Measurements from ENCODE around the gene FNBP1.
"Not testable (repeated sequence)": the region's sequence is repeated elsewhere in the genome, so short reads cannot be mapped to it uniquely, and the experiment has no call there.

The FNBP1 gene

GRCh38 chr9:130026583-130027340 is 16.2 kb downstream of the FNBP1 start:
- TF ChIP-seq ZNF274 (IDR thresholded peaks at IDR 0.05; ENCODE audit: low read depth, low read length): no peak
- no peak for TF ChIP-seq SUZ12 (IDR thresholded peaks at IDR 0.05; ENCODE audit: extremely low read depth, insufficient read depth, insufficient read length)
- TF ChIP-seq YY1 (IDR thresholded peaks at IDR 0.05; ENCODE audit: insufficient read depth, insufficient read length): no peak
- Histone ChIP-seq H3K9me3 (ENCODE audit: insufficient read depth, low read length) (no peaks in the 10 kb centered on the region), H3K4me3 (ENCODE audit: insufficient read length, low read depth) (no peak overlapping the region), H3K4me1 (ENCODE audit: insufficient read depth, insufficient read length) (peaks cover 3% of the 10 kb centered on the region), H3K9ac (ENCODE audit: insufficient read length, low read depth) (no peak overlapping the region), H3K36me3 (ENCODE audit: insufficient read depth, insufficient read length, low read length) (no peaks in the 10 kb centered on the region), H3K27me3 (ENCODE audit: insufficient read depth, insufficient read length) (no peaks in the 10 kb centered on the region)
- no peak for DNase-seq (ENCODE audit: low read depth, low spot score)

DNA sequence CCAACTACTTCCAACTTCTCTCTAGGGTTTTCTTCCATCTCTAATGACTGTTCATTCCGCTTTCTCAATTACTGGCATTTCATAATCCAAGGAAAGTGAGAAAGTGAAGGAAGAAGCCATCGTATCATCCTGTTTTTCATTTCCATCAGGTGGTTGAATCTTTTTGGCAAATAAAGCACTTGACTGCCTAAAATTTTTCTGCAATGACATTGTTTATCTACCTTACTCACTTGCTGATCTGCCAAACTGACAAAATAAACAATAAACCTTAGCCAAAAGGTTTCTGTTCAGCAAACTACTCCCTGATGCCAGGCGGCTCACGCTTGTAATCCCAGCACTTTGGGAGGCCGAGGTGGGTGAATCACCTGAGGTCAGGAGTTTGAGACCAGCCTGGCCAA is 18.4 kb downstream of the FNBP1 start:
- Histone ChIP-seq H3K9me3 (ENCODE audit: insufficient read depth, low read length) (no peaks in the 10 kb centered on the region), H3K4me1 (ENCODE audit: insufficient read depth, insufficient read length) (no peaks in the 10 kb centered on the region), H3K27me3 (ENCODE audit: insufficient read depth, insufficient read length) (no peaks in the 10 kb centered on the region), H3K9ac (ENCODE audit: insufficient read length, low read depth) (no peak overlapping the region), H3K4me3 (ENCODE audit: insufficient read length, low read depth) (no peak overlapping the region), H3K36me3 (ENCODE audit: insufficient read depth, insufficient read length, low read length) (no peaks in the 10 kb centered on the region)
- no peak for DNase-seq (ENCODE audit: low read depth, low spot score)
- TF ChIP-seq YY1 (IDR thresholded peaks at IDR 0.05; ENCODE audit: insufficient read depth, insufficient read length) (no peak), SUZ12 (IDR thresholded peaks at IDR 0.05; ENCODE audit: extremely low read depth, insufficient read depth, insufficient read length) (no peak), ZNF274 (IDR thresholded peaks at IDR 0.05; ENCODE audit: low read depth, low read length) (no peak)

DNA sequence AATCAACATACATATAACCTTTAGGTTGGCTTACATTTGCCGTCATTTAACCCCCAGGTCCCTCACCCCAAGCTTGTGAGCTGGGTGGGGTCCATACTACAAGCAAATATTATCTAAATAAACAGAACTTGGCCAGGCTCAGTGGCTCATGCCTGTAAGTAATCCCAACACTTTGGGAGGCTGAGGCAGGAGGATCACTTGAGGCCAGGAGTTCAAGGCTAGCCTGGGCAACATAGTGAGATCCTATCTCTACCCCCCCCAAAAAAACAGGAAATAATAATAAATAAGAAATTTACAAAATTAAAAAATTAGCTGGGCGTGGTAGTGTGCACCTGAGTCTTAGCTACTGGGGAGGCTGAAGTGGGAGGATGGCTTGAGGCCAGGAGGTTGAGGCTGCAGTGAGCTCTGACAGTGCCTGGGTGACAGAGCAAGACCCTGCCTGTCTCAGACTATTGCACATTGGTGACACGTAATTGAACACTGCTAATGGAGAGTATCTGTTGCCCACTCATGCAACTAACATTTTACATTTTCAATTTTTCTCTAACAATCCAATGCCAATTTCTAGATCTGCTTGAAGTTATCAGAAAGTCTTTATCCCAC is 18.9 kb downstream of the FNBP1 start:
- H3K9ac ChIP-seq (ENCODE audit: insufficient read length, low read depth): no peak overlapping the region
- no peaks in the 10 kb centered on the region for H3K36me3 ChIP-seq (ENCODE audit: insufficient read depth, insufficient read length, low read length)
- H3K4me3 ChIP-seq (ENCODE audit: insufficient read length, low read depth): no peak overlapping the region
- H3K4me1 ChIP-seq (ENCODE audit: insufficient read depth, insufficient read length): no peaks in the 10 kb centered on the region
- DNase-seq (ENCODE audit: low read depth, low spot score): no peak
- TF ChIP-seq ZNF274 (IDR thresholded peaks at IDR 0.05; ENCODE audit: low read depth, low read length): no peak
- TF ChIP-seq SUZ12 (IDR thresholded peaks at IDR 0.05; ENCODE audit: extremely low read depth, insufficient read depth, insufficient read length): no peak
- no peak for TF ChIP-seq YY1 (IDR thresholded peaks at IDR 0.05; ENCODE audit: insufficient read depth, insufficient read length)
- no peaks in the 10 kb centered on the region for H3K27me3 ChIP-seq (ENCODE audit: insufficient read depth, insufficient read length)
- H3K9me3 ChIP-seq (ENCODE audit: insufficient read depth, low read length): no peaks in the 10 kb centered on the region

DNA sequence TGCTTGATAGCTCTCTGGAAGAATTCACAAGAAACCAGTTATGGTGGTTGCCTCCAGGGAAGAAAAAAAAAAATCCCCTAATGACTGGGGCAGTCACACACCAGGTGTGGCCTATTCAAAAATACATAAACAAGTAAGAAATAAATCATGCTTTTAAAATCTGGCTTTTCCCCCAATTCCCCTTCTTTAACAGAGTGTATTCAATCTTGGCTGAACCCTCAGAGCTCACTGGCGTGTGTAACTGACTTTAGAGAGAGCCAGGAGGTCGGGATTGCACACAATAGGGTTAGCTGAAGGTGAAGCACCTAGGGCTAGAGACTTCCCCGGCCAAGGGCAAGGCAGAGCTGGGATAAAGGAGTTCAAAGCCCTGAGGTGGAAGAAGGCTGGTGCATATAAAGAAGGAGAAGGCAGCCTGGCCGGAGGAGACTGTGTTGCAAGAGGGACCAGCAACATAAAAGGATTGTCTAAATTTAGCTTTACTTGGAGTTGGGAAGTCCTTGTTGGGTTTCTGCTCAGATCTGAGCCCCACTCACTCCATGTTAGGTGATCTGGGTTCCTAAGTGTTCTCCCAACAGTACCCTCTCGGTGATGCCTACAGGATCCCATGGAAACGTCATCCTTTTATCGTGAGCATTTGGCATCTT is 19.7 kb downstream of the FNBP1 start:
- H3K4me1 ChIP-seq (ENCODE audit: insufficient read depth, insufficient read length): no peaks in the 10 kb centered on the region

GRCh38 chr9:130022566-130023143 is 20.3 kb downstream of the FNBP1 start:
- H3K36me3 ChIP-seq (ENCODE audit: insufficient read depth, insufficient read length, low read length): no peaks in the 10 kb centered on the region
- no peak for TF ChIP-seq ZNF274 (IDR thresholded peaks at IDR 0.05; ENCODE audit: low read depth, low read length)
- TF ChIP-seq YY1 (IDR thresholded peaks at IDR 0.05; ENCODE audit: insufficient read depth, insufficient read length): no peak
- TF ChIP-seq SUZ12 (IDR thresholded peaks at IDR 0.05; ENCODE audit: extremely low read depth, insufficient read depth, insufficient read length): no peak
- H3K9ac ChIP-seq (ENCODE audit: insufficient read length, low read depth): no peak overlapping the region
- H3K4me1 ChIP-seq (ENCODE audit: insufficient read depth, insufficient read length): no peaks in the 10 kb centered on the region
- DNase-seq (ENCODE audit: low read depth, low spot score): no peak
- H3K27me3 ChIP-seq (ENCODE audit: insufficient read depth, insufficient read length): no peaks in the 10 kb centered on the region
- H3K9me3 ChIP-seq (ENCODE audit: insufficient read depth, low read length): no peaks in the 10 kb centered on the region
- no peak overlapping the region for H3K4me3 ChIP-seq (ENCODE audit: insufficient read length, low read depth)

More for the DNA sequence above, 19.7 kb downstream of the FNBP1 start:
- no peak overlapping the region for H3K9ac ChIP-seq (ENCODE audit: insufficient read length, low read depth)
- no peaks in the 10 kb centered on the region for H3K27me3 ChIP-seq (ENCODE audit: insufficient read depth, insufficient read length)
- no peak for TF ChIP-seq YY1 (IDR thresholded peaks at IDR 0.05; ENCODE audit: insufficient read depth, insufficient read length)
- no peak for TF ChIP-seq ZNF274 (IDR thresholded peaks at IDR 0.05; ENCODE audit: low read depth, low read length)
- no peak for TF ChIP-seq SUZ12 (IDR thresholded peaks at IDR 0.05; ENCODE audit: extremely low read depth, insufficient read depth, insufficient read length)
- no peak for DNase-seq (ENCODE audit: low read depth, low spot score)
- H3K9me3 ChIP-seq (ENCODE audit: insufficient read depth, low read length): no peaks in the 10 kb centered on the region
- H3K36me3 ChIP-seq (ENCODE audit: insufficient read depth, insufficient read length, low read length): no peaks in the 10 kb centered on the region
- H3K4me3 ChIP-seq (ENCODE audit: insufficient read length, low read depth): no peak overlapping the region

- not testable (repeated sequence) for H3K4me3 ChIP-seq (ENCODE audit: insufficient read length, low read depth)
These were observed 21.1 kb downstream of the FNBP1 start for GRCh38 chr9:130021842-130022241.

GRCh38 chr9:130021123-130021522 is 21.9 kb downstream of the FNBP1 start:
- Histone ChIP-seq H3K9me3 (ENCODE audit: insufficient read depth, low read length) (peaks cover 4% of the 10 kb centered on the region; the same call in 1 of the 2 replicates), H3K4me3 (ENCODE audit: insufficient read length, low read depth) (no peak overlapping the region), H3K9ac (ENCODE audit: insufficient read length, low read depth) (no peak overlapping the region), H3K27me3 (ENCODE audit: insufficient read depth, insufficient read length) (no peaks in the 10 kb centered on the region), H3K36me3 (ENCODE audit: insufficient read depth, insufficient read length, low read length) (peaks cover 2% of the 10 kb centered on the region), H3K4me1 (ENCODE audit: insufficient read depth, insufficient read length) (no peaks in the 10 kb centered on the region)
- TF ChIP-seq ZNF274 (IDR thresholded peaks at IDR 0.05; ENCODE audit: low read depth, low read length): no peak
- TF ChIP-seq SUZ12 (IDR thresholded peaks at IDR 0.05; ENCODE audit: extremely low read depth, insufficient read depth, insufficient read length): no peak
- no peak for TF ChIP-seq YY1 (IDR thresholded peaks at IDR 0.05; ENCODE audit: insufficient read depth, insufficient read length)
- DNase-seq (ENCODE audit: low read depth, low spot score): no peak

More at GRCh38 chr9:130021842-130022241, 21.1 kb downstream of the FNBP1 start:
- not testable (repeated sequence) for H3K9ac ChIP-seq (ENCODE audit: insufficient read length, low read depth); H3K4me1 ChIP-seq (ENCODE audit: insufficient read depth, insufficient read length); DNase-seq (ENCODE audit: low read depth, low spot score); H3K27me3 ChIP-seq (ENCODE audit: insufficient read depth, insufficient read length); H3K36me3 ChIP-seq (ENCODE audit: insufficient read depth, insufficient read length, low read length); H3K9me3 ChIP-seq (ENCODE audit: insufficient read depth, low read length)
